IPS-15b (cell line): ENCODE data around the gene MOXD1.
"Not testable (repeated sequence)": the region's sequence is repeated elsewhere in the genome, so short reads cannot be mapped to it uniquely, and the experiment has no call there.

Source experiments
- H3K27me3 ChIP-seq: one replicate; pipeline ENCODE4 v1.6.1; 2013; ENCODE audit warnings: low read length; ENCODE audit not compliant: control insufficient read depth, insufficient read depth
- H3K36me3 ChIP-seq: one replicate; pipeline ENCODE4 v1.6.1; 2013; ENCODE audit warnings: low read length; ENCODE audit not compliant: control insufficient read depth, insufficient read depth
- H3K4me1 ChIP-seq: one replicate; pipeline ENCODE4 v1.6.1; 2013; ENCODE audit warnings: mild to moderate bottlenecking, low read length; ENCODE audit not compliant: control insufficient read depth, insufficient read depth
- H3K4me3 ChIP-seq: one replicate; pipeline ENCODE4 v1.5.1; 2013; ENCODE audit warnings: low read depth, low read length
- H3K9ac ChIP-seq: one replicate; pipeline ENCODE4 v1.6.1; 2013; ENCODE audit warnings: low read depth, mild to moderate bottlenecking, low read length
- H3K9me3 ChIP-seq: one replicate; pipeline ENCODE4 v1.6.1; 2013; ENCODE audit warnings: mild to moderate bottlenecking, low read length; ENCODE audit not compliant: control insufficient read depth, insufficient read depth

Gene MOXD1

GRCh38 chr6:132289756-132290155, 111.5 kb downstream of the MOXD1 start:
- H3K27me3 ChIP-seq, result no peaks in the 10 kb centered on the region
- H3K9me3 ChIP-seq, result no peaks in the 10 kb centered on the region
- no peak overlapping the region for H3K4me3 ChIP-seq
- no peak overlapping the region for H3K9ac ChIP-seq
- H3K36me3 ChIP-seq, result no peaks in the 10 kb centered on the region
- no peaks in the 10 kb centered on the region for H3K4me1 ChIP-seq

DNA sequence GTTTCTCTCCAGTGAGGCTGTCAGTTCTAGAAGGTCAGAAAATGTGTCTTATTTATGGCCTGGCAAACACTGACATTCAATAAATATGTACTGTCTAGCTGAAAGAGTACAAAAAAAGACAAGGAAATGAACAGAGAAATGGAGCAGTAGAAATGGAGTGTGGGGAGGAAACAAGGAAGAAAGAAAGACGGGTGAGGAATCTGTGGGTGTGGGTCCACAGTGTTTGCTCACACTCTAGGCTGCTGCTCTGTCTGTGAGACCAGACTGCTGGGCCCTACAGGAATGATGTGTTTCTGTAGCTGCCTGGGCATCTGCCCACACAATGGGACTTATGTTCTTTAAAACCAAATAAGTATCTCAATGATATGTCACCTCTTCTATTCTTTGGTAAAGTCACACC, 114.2 kb downstream of the MOXD1 start:
- no peaks in the 10 kb centered on the region for H3K4me1 ChIP-seq
- no peaks in the 10 kb centered on the region for H3K27me3 ChIP-seq

GRCh38 chr6:132286298-132287019, 114.8 kb downstream of the MOXD1 start:
- Histone ChIP-seq H3K9me3 (no peaks in the 10 kb centered on the region), H3K4me1 (no peaks in the 10 kb centered on the region), H3K27me3 (no peaks in the 10 kb centered on the region), H3K36me3 (no peaks in the 10 kb centered on the region), H3K4me3 (no peak overlapping the region), H3K9ac (no peak overlapping the region)

More for the DNA sequence above, 114.2 kb downstream of the MOXD1 start:
- H3K9me3 ChIP-seq, result no peaks in the 10 kb centered on the region
- H3K9ac ChIP-seq, result no peak overlapping the region
- no peaks in the 10 kb centered on the region for H3K36me3 ChIP-seq
- H3K4me3 ChIP-seq, result no peak overlapping the region

DNA sequence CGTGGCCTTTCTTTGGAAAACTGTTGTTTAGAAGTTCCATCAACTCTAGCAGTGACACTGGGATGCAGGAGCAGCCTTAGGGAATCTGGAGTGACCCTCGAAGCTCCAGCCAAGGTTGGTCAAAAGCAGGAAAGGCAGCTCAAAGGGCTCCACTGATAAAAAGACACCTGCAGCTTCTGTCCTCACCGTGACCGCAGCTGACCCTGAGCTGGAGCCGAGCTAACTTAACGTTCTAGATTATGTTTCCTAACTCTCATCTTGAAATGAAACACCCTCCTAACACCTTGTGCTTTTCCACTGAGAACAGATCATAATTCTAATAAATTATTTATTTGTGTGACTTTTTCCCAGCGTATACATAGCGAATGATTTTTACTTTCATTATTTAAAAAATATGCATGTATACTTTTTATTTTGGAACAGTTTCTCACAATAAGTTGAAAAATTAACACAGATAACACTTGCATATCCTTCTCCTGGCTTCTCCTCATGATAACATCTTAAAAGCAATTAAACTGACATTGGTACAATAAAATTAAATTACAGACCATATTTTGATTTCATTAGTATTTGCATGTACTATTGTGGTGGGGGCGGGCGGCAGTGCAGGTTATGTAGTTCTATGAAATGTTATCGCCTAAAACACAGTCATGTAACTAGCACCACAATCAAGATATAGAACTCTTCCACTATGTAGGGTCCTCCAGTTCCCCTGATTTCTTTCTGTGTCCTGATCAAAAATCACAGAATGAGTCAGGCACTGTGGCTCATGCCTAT, 116.1 kb downstream of the MOXD1 start:
- no peak overlapping the region for H3K9ac ChIP-seq
- no peaks in the 10 kb centered on the region for H3K27me3 ChIP-seq
- H3K36me3 ChIP-seq, result no peaks in the 10 kb centered on the region
- H3K9me3 ChIP-seq, result no peaks in the 10 kb centered on the region
- H3K4me1 ChIP-seq, result no peaks in the 10 kb centered on the region
- no peak overlapping the region for H3K4me3 ChIP-seq

GRCh38 chr6:132282696-132283095, 118.6 kb downstream of the MOXD1 start:
- H3K27me3 ChIP-seq, result no peaks in the 10 kb centered on the region
- no peak overlapping the region for H3K9ac ChIP-seq
- no peak overlapping the region for H3K4me3 ChIP-seq
- H3K36me3 ChIP-seq, result no peaks in the 10 kb centered on the region
- no peaks in the 10 kb centered on the region for H3K9me3 ChIP-seq
- H3K4me1 ChIP-seq, result no peaks in the 10 kb centered on the region

GRCh38 chr6:132280436-132280835, 120.8 kb downstream of the MOXD1 start:
- H3K9ac ChIP-seq, result no peak overlapping the region

GRCh38 chr6:132279592-132280139, 121.6 kb downstream of the MOXD1 start:
- peak overlapping the region; percentile 67 for H3K9ac ChIP-seq
- H3K4me3 ChIP-seq, result peak overlapping the region; percentile 73

More at GRCh38 chr6:132280436-132280835, 120.8 kb downstream of the MOXD1 start:
- H3K36me3 ChIP-seq, result no peaks in the 10 kb centered on the region
- H3K4me1 ChIP-seq, result no peaks in the 10 kb centered on the region
- H3K27me3 ChIP-seq, result no peaks in the 10 kb centered on the region
- no peaks in the 10 kb centered on the region for H3K9me3 ChIP-seq
- no peak overlapping the region for H3K4me3 ChIP-seq

GRCh38 chr6:132275066-132275970, 126.0 kb downstream of the MOXD1 start:
- Histone ChIP-seq H3K4me1 (peaks cover 2% of the 10 kb centered on the region), H3K9ac (no peak overlapping the region), H3K36me3 (no peaks in the 10 kb centered on the region), H3K9me3 (no peaks in the 10 kb centered on the region), H3K27me3 (peaks cover 2% of the 10 kb centered on the region), H3K4me3 (no peak overlapping the region)

More at GRCh38 chr6:132279592-132280139, 121.6 kb downstream of the MOXD1 start:
- Histone ChIP-seq H3K4me1 (no peaks in the 10 kb centered on the region), H3K36me3 (no peaks in the 10 kb centered on the region), H3K9me3 (no peaks in the 10 kb centered on the region), H3K27me3 (no peaks in the 10 kb centered on the region)

GRCh38 chr6:132272776-132273175, 128.5 kb downstream of the MOXD1 start:
- H3K9me3 ChIP-seq, result no peaks in the 10 kb centered on the region
- H3K4me3 ChIP-seq, result no peak overlapping the region
- no peak overlapping the region for H3K9ac ChIP-seq
- peaks cover 2% of the 10 kb centered on the region for H3K4me1 ChIP-seq
- peaks cover 2% of the 10 kb centered on the region for H3K27me3 ChIP-seq
- H3K36me3 ChIP-seq, result no peaks in the 10 kb centered on the region

DNA sequence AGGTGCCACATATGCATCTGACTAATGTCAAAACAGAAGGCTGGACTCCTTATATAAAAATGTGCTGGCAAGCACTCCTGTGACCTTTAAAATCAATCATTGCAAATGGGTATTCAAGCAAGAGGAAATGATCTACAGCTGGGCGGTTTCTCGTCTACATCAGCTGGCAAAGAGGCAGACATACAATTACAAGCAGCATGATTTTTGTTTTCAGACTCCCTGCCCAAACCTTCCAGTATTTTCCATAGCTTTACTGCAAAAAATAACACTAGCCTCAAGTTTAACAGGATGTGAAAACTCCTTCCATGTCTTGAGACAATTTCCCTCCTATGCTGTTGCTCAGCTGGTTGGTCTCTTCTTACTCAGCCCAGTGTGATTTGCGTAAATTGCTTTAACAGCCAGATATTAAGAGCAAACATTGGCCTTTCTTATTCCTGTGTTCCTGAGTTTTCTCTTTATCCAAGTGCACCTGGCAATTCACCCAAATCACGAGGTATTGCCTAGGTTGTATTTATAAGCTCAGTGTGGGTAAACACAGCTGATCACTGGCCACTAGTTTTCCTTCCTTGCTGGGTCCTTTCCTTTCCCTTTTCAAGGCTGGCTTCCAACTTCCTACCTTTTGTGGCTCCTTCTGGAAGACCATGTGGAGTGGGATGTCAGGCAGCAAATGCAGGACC, 130.4 kb downstream of the MOXD1 start:
- Histone ChIP-seq H3K27me3 (peaks cover 2% of the 10 kb centered on the region), H3K9me3 (no peaks in the 10 kb centered on the region), H3K9ac (no peak overlapping the region), H3K36me3 (no peaks in the 10 kb centered on the region), H3K4me3 (no peak overlapping the region), H3K4me1 (peaks cover 2% of the 10 kb centered on the region)

GRCh38 chr6:132268666-132269065, 132.6 kb downstream of the MOXD1 start:
- H3K9ac ChIP-seq, H3K27me3 ChIP-seq, H3K9me3 ChIP-seq, H3K36me3 ChIP-seq, H3K4me3 ChIP-seq, H3K4me1 ChIP-seq: not testable (repeated sequence)
